ENCODE measurements around the gene ABI1. TPM values are rescaled to one million over a fixed set of nuclear protein-coding genes. Genes with fewer than 3 reads are reported as not detected.

Gene ABI1
- total RNA-seq, 1 experiment from 2014 or later, result 25.2 TPM

- Histone ChIP-seq H3K27ac (ENCODE audit: low read length) (no peak overlapping the region), H3K4me1 (ENCODE audit: insufficient read depth, low read length) (peaks cover 5% of the 10 kb centered on the region; the same call in 1 of the 2 replicates), H3K9me3 (ENCODE audit: low read length) (no peaks in the 10 kb centered on the region), H3K79me2 (ENCODE audit: low read length) (peaks cover 40% of the 10 kb centered on the region), H3K9me2 (replicated peaks; ENCODE audit: low read length) (no peaks in the 10 kb centered on the region), H3K9ac (ENCODE audit: low read length) (no peak overlapping the region), H3K4me3 (ENCODE audit: low read length) (no peak overlapping the region), H3K4me2 (ENCODE audit: low read length) (no peak overlapping the region), H3K27me3 (ENCODE audit: low read length) (no peaks in the 10 kb centered on the region), H3K36me3 (ENCODE audit: low read depth, low read length) (no peaks in the 10 kb centered on the region), H2AFZ (ENCODE audit: low read length) (no peak overlapping the region), H3F3A (ENCODE audit: low read length, unreplicated experiment) (no peaks in the 10 kb centered on the region), H4K20me1 (ENCODE audit: low read length) (no peaks in the 10 kb centered on the region)
- ATAC-seq (no peak; the same call in 1 of the 2 replicates), DNase-seq (no peak)
- TF ChIP-seq EZH2phosphoT487 (IDR thresholded peaks at IDR 0.05; ENCODE audit: borderline replicate concordance, low read length) (no peak), CTCF (conservative IDR thresholded peaks at IDR 0.05; ENCODE audit: low read depth, low read length) (no peak), EZH2 (IDR thresholded peaks at IDR 0.05; ENCODE audit: low read length, unreplicated experiment) (no peak)
- intact Hi-C loops (cut with micrococcal nuclease), result no loop called here
- ChIA-PET POLR2A (ENCODE audit: unreplicated experiment) (no interaction called here), CTCF (no interaction called here)
- BruUV-seq (replicated peaks), result no TSS peak
Observed at GRCh38 chr10:26841733-26842317, 18.9 kb downstream of the ABI1 start.

DNA sequence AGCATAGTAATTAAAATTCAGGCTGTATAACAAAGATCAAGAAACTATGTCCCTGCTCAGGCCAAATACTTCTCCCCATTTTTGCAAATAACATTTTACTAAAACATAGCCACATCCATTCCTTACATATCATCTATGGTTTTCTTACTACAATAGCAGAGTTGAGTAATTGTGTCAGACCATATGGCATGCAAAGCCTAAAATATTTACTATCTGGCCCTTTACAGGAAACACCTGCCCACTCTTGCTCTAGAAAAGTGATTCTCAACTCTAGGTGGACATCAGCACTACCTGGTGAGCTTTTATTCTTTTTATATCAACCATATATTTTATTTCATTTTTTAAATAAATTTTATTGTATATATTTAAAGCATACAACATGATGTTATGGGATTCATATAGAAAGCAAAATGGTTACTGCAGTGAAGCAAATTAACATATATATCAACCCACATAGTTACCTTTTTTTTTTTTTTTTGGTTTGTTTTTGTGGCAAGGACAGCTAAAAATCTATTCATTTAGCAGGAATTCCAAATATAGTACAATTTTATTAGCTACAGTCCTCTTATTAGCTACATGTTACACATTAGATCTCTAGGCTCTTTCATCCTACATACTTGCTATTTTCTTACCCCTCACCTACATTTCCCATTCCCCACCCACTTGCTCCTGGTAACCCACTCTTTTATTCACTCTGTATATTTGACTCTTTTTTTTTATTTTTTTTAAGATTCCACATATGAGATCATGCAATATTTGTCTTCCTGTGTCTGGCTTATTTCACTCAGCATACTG, 19.6 kb downstream of the ABI1 start:
- Histone ChIP-seq H3K4me3 (ENCODE audit: low read length) (no peak overlapping the region), H3K9me3 (ENCODE audit: low read length) (no peaks in the 10 kb centered on the region), H4K20me1 (ENCODE audit: low read length) (no peaks in the 10 kb centered on the region), H3K27ac (ENCODE audit: low read length) (no peak overlapping the region), H3K79me2 (ENCODE audit: low read length) (peaks cover 40% of the 10 kb centered on the region), H3K4me1 (ENCODE audit: insufficient read depth, low read length) (peaks cover 5% of the 10 kb centered on the region; the same call in 1 of the 2 replicates), H3K36me3 (ENCODE audit: low read depth, low read length) (no peaks in the 10 kb centered on the region), H3K9me2 (replicated peaks; ENCODE audit: low read length) (no peaks in the 10 kb centered on the region), H3K4me2 (ENCODE audit: low read length) (no peak overlapping the region), H3K27me3 (ENCODE audit: low read length) (no peaks in the 10 kb centered on the region), H2AFZ (ENCODE audit: low read length) (no peak overlapping the region), H3F3A (ENCODE audit: low read length, unreplicated experiment) (no peaks in the 10 kb centered on the region), H3K9ac (ENCODE audit: low read length) (no peak overlapping the region)
- no TSS peak for BruUV-seq (replicated peaks)
- no peak for DNase-seq
- TF ChIP-seq EZH2 (IDR thresholded peaks at IDR 0.05; ENCODE audit: low read length, unreplicated experiment) (no peak), CTCF (conservative IDR thresholded peaks at IDR 0.05; ENCODE audit: low read depth, low read length) (no peak), EZH2phosphoT487 (IDR thresholded peaks at IDR 0.05; ENCODE audit: borderline replicate concordance, low read length) (no peak)
- ChIA-PET POLR2A (ENCODE audit: unreplicated experiment) (no interaction called here), CTCF (no interaction called here)
- intact Hi-C loops (cut with micrococcal nuclease), result no loop called here
- no peak for ATAC-seq

Measured in PC-3 (cell line).